IgD-negative memory B cell (primary cell): ENCODE measurements around the gene TSPEAR. TPM values are rescaled to one million over a fixed set of nuclear protein-coding genes. Genes with fewer than 3 reads are reported as not detected.
"Not testable (repeated sequence)": the region's sequence is repeated elsewhere in the genome, so short reads cannot be mapped to it uniquely, and the experiment has no call there.

Source experiments
- H3K27ac Mint-ChIP-seq, 3 donors: one replicate each; pipeline ENCODE4 v1.8.0; 2020 to 2022; ENCODE audit warnings: mild to moderate bottlenecking in 3 of 3, mixed read lengths in 3 of 3, moderate library complexity in 1 of 3
- H3K27me3 Mint-ChIP-seq: one replicate; pipeline ENCODE4 v1.8.0; 2021; ENCODE audit warnings: mixed read lengths
- H3K36me3 Mint-ChIP-seq: one replicate; pipeline ENCODE4 v1.8.0; 2020; ENCODE audit warnings: mild to moderate bottlenecking, mixed read lengths
- H3K4me1 Mint-ChIP-seq, 3 donors: one replicate each; pipeline ENCODE4 v1.8.0; 2020 to 2022; ENCODE audit warnings: mixed read lengths in 3 of 3, mild to moderate bottlenecking in 1 of 3
- H3K4me3 Mint-ChIP-seq, 4 donors: one replicate each; pipeline ENCODE4 v1.8.0; 2020 to 2022; ENCODE audit warnings: mild to moderate bottlenecking in 4 of 4, mixed read lengths in 4 of 4, moderate library complexity in 3 of 4
- H3K9me3 Mint-ChIP-seq, 3 donors: one replicate each; pipeline ENCODE4 v1.8.0; 2020 to 2021; ENCODE audit warnings: mixed read lengths in 3 of 3, mild to moderate bottlenecking in 1 of 3
- polyA plus RNA-seq: library from polyadenylated mRNA; unstranded; fragments of 300-500 nt; fragmentation: Illumina TruSeq; gene quantifications from one replicate; pipeline ENCODE4 v1.2.3, GENCODE V29; 2021

TSPEAR gene
- polyA plus RNA-seq, 1 donor from 2014 or later, result not detected

- no peak overlapping the region for H3K27ac Mint-ChIP-seq
- H3K36me3 Mint-ChIP-seq, result no peaks in the 10 kb centered on the region
- H3K4me3 Mint-ChIP-seq, result no peak overlapping the region
- peaks cover 0 to 2% (median 0%) of the 10 kb centered on the region in 3 donors for H3K4me1 Mint-ChIP-seq
- H3K9me3 Mint-ChIP-seq, result peaks cover 0 to 3% (median 0%) of the 10 kb centered on the region in 3 donors
- H3K27me3 Mint-ChIP-seq, result peaks cover 2% of the 10 kb centered on the region
Measured at GRCh38 chr21:44483288-44484237, 227.8 kb downstream of the TSPEAR start.

DNA sequence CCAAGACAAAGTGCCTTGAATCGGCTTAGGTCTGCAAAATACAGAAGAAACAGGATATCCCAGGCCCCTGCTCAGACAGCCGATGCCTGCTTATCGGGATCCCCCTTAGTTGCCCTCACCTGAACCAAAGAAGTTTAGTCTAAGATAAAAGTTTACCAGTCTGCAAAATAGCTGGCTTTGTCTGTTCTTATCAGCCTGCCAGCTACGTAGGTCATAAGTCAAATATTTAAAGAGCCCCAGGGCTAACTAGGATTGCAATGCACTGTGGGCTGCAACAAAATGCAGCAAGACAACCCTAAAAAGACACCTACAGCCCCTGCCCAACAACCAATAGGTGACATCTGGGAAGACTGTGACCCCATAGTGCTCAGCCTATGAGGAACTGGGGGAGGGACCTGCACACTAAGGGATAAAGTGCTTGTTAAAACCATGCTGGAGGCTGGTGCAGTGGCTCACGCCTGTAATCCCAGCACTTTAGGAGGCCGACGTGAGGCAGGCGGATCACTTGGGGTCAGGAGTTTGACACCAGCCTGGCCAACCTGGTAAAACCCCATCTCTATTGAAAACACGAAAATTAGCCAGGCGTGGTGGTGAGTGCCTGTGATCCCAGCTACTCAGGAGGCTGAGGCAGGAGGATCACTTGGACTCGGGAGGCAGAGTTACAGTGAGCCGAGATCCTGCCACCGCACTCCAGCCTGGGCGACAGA lies 228.6 kb downstream of the TSPEAR start:
- Mint-ChIP-seq H3K36me3 (no peaks in the 10 kb centered on the region), H3K9me3 (peaks cover 0 to 1% (median 0%) of the 10 kb centered on the region in 3 donors), H3K27ac (no peak overlapping the region), H3K4me3 (no peak overlapping the region), H3K27me3 (peaks cover 2% of the 10 kb centered on the region), H3K4me1 (peaks cover 0 to 2% (median 0%) of the 10 kb centered on the region in 3 donors)

DNA sequence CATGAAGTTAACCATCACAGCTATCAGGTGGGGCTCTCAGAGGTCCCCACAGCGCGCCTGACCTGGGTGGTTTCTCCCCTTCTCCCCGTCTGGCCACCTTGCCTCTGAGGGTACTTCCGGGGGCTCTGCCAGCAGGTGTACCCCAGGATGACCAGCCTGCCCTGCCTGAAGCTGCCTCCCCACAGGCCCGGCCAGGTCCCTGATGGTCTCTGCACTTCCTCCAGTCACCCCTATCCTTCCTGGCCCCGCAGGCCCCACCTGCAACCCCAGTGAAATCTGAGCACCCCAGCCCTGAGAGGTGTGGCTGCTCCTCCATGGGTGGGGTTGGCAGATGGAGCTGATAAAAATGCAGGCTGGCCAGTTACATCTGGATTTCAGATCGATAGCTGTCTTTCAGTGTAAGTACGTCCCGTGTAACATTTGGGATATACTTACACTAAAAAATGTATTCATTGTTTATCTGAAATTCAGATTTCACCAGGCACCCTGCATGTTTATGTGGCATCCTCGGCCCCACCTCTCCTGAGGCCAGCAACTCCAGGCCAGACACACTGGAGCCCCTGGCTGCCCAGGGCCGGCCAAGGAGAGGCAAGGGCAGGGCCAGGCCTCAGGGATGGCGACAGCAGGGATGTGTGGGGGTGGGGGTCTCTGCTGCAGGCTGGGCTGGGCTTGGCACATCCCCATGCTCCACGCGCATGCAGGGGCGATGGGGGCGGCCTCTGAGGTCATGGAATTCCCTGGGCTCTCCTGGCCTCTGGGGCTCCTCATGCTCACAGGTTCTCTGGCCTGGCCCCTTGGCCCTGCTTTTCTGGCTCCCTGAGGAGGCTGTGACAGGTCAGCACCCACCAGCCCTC lies 230.9 kb downstream of the TSPEAR start:
- Mint-ChIP-seq H3K36me3 (no peaks in the 10 kb centered on the region), H3K9me3 (no peaks in the 10 kb centered on the region), H3K27me3 (peaks cover 3% of the 10 kb centered on the region), H3K4me3 (no peak overlapping the region), H3K27ac (no peak overlapping the region), H3K4me1 (peaks cover 0 to 2% (median 0%) of the 10 kb centered on the region in 3 donors)

DNA sequence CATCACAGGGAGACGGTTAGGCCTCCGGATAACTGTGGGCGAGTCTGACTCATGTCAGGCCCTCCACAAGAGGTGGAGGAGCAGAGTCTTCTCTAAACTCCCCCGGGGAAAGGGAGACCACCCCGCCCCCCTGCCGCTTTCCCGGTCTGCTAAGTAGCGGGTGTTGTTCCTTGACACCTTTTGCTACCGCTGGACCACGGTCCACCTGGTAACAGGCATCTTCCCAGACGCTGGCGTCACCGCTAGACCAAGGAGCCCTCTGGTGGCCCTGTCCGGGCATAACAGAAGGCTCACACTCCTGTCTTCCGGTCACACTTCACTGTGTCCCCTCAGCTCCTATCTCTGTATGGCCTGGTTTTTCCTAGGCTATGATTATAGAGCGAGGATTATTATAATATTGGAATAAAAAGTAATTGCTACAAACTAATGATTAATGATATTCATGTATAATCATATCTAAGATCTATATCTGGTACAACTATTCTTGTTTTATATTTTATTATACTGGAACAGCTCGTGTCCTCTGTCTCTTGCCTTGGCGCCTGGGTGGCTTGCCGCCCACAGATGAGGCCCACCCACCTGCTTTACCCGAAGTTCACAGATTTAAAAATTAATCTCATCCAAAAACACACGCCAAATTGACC lies 231.7 kb downstream of the TSPEAR start:
- H3K4me1 Mint-ChIP-seq, H3K9me3 Mint-ChIP-seq, H3K4me3 Mint-ChIP-seq, H3K27ac Mint-ChIP-seq, H3K36me3 Mint-ChIP-seq, H3K27me3 Mint-ChIP-seq: not testable (repeated sequence)

- Mint-ChIP-seq H3K9me3 (no peaks in the 10 kb centered on the region), H3K4me3 (peak overlapping the region in 1 of 4 donors; percentile 49), H3K27ac (no peak overlapping the region), H3K36me3 (no peaks in the 10 kb centered on the region), H3K27me3 (peaks cover 1% of the 10 kb centered on the region), H3K4me1 (peaks cover 0 to under 1% (median 0%) of the 10 kb centered on the region in 3 donors)
Measured at GRCh38 chr21:44478801-44479167, 232.6 kb downstream of the TSPEAR start.

- Mint-ChIP-seq H3K4me1 (no peaks in the 10 kb centered on the region), H3K36me3 (no peaks in the 10 kb centered on the region), H3K4me3 (no peak overlapping the region), H3K9me3 (no peaks in the 10 kb centered on the region), H3K27me3 (peaks cover 1% of the 10 kb centered on the region), H3K27ac (no peak overlapping the region)
Measured at GRCh38 chr21:44478124-44478800, 233.1 kb downstream of the TSPEAR start.

DNA sequence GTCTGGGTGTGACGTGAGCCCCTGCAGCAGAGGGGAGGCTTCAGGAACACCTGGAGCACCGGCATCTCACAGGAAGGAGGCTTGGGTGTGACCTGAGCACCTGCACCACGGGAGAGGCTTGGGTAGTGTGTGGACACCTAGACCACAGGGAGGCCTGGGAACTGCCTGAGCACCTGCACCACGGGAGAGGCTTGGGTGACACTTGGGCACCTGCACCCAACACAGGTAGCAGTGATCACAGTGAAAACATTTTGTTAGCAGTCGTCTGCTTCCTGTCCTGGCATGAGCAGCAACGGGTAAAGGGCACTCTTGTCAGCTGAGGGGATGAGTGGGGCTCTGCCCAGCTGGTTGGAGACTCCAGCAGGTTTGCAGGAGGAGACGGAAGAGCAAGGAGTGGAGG lies 233.7 kb downstream of the TSPEAR start:
- Mint-ChIP-seq H3K27me3 (peaks cover 1% of the 10 kb centered on the region), H3K9me3 (no peaks in the 10 kb centered on the region), H3K36me3 (no peaks in the 10 kb centered on the region), H3K4me1 (no peaks in the 10 kb centered on the region), H3K27ac (no peak overlapping the region), H3K4me3 (no peak overlapping the region)

GRCh38 chr21:44477131-44477530 lies 234.2 kb downstream of the TSPEAR start:
- no peaks in the 10 kb centered on the region for H3K36me3 Mint-ChIP-seq
- H3K27me3 Mint-ChIP-seq, result peaks cover 4% of the 10 kb centered on the region
- no peaks in the 10 kb centered on the region for H3K4me1 Mint-ChIP-seq
- H3K4me3 Mint-ChIP-seq, result no peak overlapping the region
- no peak overlapping the region for H3K27ac Mint-ChIP-seq
- no peaks in the 10 kb centered on the region for H3K9me3 Mint-ChIP-seq

- Mint-ChIP-seq H3K4me1 (no peaks in the 10 kb centered on the region), H3K36me3 (no peaks in the 10 kb centered on the region), H3K27me3 (peaks cover 4% of the 10 kb centered on the region), H3K27ac (no peak overlapping the region), H3K4me3 (no peak overlapping the region), H3K9me3 (no peaks in the 10 kb centered on the region)
Measured at GRCh38 chr21:44475266-44475845, 236.0 kb downstream of the TSPEAR start.

DNA sequence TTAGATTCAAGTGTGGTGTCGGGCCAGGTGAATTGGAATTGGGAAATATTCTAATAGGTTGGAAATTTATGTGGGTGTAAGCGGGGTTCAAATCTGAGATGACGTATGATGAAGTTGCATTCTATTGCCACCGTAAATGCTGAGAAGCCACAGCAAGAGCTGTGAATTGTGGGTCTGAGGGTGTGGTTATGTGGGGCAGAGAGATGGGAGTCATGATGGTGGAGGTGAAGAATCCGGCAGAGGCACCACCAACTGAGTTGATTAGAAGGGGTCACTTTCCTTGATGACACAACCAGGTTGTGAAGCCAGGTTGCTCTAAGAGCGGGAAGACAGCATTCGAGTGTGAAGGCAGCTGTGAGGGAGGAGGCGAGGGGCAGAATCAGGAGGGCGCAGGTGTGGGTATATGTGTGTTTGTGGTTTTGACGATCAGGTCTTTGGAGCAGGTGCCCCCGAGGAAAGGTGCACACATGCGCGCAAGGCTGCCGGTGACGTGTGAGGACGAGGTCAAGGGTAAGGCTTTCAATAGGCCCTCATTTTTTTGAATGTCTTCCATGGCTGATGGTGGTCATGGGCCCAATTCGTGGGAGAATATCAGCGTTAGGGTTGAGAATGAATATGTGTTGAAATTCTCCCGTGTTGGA lies 237.3 kb downstream of the TSPEAR start:
- H3K4me3 Mint-ChIP-seq, result no peak overlapping the region
- H3K36me3 Mint-ChIP-seq, result no peaks in the 10 kb centered on the region
- no peaks in the 10 kb centered on the region for H3K4me1 Mint-ChIP-seq
- H3K27me3 Mint-ChIP-seq, result peaks cover 4% of the 10 kb centered on the region
- H3K27ac Mint-ChIP-seq, result no peak overlapping the region
- H3K9me3 Mint-ChIP-seq, result no peaks in the 10 kb centered on the region

- Mint-ChIP-seq H3K4me3 (no peak overlapping the region), H3K36me3 (no peaks in the 10 kb centered on the region), H3K9me3 (no peaks in the 10 kb centered on the region), H3K27me3 (peaks cover 4% of the 10 kb centered on the region), H3K4me1 (no peaks in the 10 kb centered on the region), H3K27ac (no peak overlapping the region)
Measured at GRCh38 chr21:44471996-44472395, 239.4 kb downstream of the TSPEAR start.

GRCh38 chr21:44471341-44471740 lies 240.0 kb downstream of the TSPEAR start:
- Mint-ChIP-seq H3K4me1 (no peaks in the 10 kb centered on the region), H3K9me3 (no peaks in the 10 kb centered on the region), H3K27ac (no peak overlapping the region), H3K4me3 (no peak overlapping the region), H3K36me3 (no peaks in the 10 kb centered on the region), H3K27me3 (peaks cover 3% of the 10 kb centered on the region)

GRCh38 chr21:44467859-44468195 lies 243.5 kb downstream of the TSPEAR start:
- Mint-ChIP-seq H3K27ac (no peak overlapping the region), H3K4me1 (peaks cover 0 to 2% (median 0%) of the 10 kb centered on the region in 3 donors), H3K9me3 (no peaks in the 10 kb centered on the region), H3K27me3 (peaks cover 5% of the 10 kb centered on the region), H3K36me3 (no peaks in the 10 kb centered on the region), H3K4me3 (no peak overlapping the region)
